KG1 (cell line): Measurements from ENCODE around the gene SPOCK1.

ENCODE experiments used
- DNase-seq: peaks from one replicate; lab custom pipeline; 2025; lab: John Stamatoyannopoulos, UW

The SPOCK1 gene

DNA sequence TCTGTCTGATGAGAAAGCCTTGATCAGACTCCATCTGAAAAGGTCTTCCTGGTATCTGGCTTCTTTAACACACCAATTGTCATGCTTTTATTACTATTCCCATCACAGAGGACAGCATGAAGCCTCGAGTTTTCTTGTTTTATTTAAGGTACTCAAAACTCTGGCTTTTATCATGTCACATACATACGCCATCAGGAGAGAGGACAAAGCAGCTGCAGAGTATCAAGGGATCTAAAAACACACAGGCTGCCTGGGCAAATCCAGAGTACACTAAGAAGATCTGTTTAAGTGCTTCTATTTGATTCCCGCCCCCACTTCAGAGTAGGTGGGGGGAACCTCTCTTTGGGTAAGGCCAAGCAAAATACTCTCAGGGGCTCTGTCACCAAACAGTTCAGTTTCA, 277.2 kb downstream of the SPOCK1 start:
- DNase-seq = no peak

DNA sequence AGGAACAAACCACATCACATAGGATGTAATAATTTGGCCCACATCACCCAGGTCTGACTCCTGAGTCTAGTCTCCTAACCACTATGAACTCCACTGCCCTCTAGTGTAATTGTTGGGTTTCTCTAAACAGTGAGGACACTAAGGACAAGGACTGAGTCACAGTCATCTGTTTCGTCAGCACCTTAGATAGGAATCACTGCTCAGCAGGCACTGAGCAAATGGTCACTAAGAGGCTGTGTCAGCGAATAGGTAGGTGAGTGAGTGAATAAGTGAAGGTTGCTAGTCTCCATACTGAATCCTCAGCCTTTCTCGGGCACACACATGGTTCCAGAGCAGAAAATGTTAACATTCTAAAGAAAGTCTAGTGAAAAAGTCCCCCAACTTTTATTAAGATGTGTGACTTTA, 278.6 kb downstream of the SPOCK1 start:
- DNase-seq = no peak

DNA sequence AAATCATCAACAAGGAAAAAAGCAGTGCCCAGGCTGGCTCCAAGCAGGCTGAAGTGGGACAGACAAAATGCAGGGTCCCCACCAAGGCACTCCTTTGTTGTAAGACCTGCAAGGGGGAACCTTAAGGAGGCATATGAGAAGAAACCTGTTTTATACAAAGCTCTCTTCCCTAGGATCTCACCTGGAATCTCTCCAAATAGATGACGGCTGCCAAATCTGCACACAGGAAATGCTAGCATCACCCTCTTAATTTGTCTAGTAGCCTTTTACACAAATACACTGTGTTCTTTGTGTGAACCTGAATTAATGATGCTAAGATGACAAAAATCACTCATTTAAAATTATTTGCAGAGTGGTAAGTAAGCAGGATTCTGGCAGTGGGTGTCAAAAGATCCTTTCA, 280.2 kb downstream of the SPOCK1 start:
- no peak for DNase-seq

DNA sequence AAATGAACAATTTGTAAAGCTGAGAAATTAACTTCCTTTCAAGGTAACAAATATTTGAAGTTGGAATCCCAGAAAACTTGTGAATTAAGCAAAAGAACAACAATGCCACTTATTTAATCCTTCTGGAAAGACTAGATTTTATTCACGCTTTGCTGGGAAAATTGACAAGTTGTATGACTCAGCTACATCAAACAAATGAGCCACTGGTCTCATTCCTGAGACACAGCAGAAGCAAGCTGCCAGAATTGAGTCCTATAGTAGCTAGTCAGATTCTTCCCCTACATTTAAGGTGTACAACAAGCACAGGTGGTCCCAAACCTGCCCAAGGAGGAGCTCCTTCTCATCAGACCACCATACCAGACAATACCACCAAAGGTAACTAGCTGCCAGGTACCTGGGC, 280.7 kb downstream of the SPOCK1 start:
- DNase-seq = no peak

DNA sequence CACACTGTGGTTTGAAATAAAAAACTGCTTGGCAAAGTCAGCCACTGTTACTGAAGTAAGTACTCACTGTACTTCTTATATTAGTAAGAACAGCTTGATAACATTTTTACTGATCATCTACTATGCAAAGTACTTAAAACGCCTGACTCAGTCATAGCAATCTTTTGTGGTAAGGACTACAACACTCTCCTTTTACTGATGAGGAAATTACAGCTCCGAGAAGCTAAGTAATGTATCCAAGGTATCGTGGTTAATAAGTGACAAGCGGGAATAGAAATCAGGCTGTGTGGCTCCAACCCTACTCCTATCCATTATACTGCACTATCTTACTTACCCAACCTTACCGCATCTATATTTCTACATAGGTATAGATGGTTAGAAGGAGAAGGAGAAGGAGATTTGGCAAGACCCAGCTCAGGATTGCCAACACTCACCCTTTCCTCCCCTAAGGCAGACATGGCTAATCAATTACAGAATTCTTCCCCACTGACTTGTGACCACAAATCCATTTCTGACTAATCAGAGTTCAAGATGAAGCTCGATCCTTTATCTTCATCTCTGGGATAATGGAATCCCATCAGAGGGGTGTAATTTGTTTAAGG, 281.4 kb downstream of the SPOCK1 start:
- no peak for DNase-seq

DNA sequence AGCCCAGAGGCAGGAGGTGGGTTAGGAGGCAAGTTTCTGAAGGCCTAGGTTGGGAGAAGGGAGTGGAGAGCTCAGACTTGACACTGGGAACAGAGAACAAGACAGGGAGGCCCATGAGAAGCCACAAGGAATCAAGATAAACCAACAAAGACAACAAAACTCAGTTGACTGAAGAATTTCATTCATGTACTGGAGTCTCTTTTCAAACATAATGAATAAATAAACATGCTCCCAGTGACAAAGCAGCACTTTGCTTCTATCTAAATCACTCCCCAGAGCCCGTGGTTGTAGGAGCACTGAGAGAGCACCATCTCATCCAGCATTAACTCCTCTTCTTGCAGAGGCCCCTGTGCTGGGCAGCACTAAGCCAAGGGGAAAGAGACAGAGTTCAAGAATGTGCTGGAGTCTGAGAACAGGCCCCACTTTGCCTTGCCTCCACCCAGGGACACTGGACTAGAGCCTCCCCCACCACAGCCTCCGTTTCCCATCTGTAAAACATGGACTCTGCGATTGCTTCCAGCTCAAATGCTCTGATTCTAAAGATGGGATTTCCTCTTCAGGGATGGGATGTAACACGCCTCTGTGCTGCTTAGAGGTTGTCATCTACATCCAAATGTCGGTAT, 282.0 kb downstream of the SPOCK1 start:
- DNase-seq = no peak

DNA sequence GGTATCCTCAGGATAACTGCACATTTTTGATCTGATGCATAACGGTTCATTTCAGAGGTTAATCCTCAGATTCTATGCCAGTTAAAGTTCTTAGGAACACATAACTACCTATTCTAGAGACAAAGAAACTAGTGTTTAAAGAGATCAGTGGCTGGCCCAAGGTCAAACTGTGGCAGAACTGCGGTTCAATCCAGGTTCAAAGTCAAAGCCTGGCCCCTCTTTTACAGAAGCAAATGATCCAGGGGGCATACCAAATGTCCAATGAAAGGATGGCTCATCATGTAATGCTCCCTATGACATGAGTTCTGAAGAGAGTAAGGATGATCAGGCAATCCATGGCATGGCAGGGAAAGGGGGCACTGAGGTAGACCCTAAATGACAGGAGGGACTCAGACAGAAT, 283.3 kb downstream of the SPOCK1 start:
- no peak for DNase-seq

DNA sequence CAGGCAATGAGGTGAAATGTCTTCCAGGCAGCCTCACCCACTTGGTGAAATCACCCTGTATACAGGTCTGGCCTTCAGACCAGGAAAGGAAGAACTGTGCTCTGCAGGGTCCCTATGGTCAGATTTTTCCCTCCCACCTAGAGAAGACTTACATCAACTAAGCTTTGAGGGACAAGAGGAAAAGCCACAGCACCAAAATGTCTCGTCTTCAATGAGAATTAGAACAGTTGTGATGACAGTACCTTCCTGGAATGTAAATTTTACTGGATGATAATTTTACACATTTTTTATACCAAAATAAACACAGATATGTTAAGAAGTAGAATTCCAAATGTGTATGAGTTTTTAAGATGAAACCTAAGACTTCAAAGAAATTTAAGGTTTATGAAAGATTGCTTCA, 283.9 kb downstream of the SPOCK1 start:
- no peak for DNase-seq

DNA sequence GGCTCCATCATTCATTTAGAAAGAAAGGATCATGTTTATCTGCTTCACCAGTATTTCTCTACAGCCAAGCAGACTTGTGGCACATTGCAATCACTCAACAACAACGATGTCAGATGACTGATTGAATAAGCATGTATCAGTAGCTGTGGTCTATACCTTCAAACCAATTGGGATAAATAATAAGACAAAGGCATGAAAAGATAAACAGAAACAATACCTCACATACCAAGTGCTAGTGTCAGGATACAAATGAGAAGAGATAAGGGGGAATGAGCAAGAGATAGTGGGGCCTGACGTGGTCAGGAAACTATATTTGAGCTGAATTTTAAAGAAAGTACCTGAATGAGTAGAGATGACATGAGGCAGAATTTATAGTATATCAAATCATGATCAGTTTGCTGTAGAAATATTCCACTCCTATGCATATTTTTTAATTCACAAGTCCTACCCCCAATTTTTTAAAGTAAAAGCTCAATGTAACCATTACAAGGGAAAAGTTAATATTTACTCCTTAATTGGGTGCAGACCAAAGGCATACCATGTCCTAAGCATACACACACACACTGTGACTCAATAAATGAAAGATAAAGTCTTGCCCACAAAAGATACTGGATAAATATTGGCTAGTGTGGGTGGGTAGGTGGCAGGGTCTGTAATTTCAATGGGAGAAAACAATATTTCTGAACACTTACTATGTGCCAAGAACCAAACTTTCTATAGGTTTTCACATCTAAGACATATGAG, 284.5 kb downstream of the SPOCK1 start:
- DNase-seq = no peak

DNA sequence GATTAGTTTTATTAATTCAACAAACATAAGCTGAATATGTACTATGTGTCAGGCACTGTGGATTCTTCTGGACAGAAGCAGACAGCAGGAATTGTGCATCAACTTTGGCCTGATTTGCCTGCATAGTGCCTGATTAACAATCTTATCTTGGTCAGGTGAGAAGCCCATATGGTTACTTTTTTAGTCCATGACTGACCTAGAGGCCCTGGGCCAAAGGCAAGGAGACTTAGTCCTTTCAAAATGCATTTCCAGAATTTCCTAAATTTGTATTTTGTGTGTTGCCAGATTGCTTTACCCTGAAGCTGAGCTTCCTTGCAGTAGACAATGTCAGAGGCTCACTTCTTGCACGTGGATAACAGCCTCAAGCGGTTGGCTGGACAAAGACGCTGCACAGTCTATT, 286.7 kb downstream of the SPOCK1 start:
- no peak for DNase-seq

DNA sequence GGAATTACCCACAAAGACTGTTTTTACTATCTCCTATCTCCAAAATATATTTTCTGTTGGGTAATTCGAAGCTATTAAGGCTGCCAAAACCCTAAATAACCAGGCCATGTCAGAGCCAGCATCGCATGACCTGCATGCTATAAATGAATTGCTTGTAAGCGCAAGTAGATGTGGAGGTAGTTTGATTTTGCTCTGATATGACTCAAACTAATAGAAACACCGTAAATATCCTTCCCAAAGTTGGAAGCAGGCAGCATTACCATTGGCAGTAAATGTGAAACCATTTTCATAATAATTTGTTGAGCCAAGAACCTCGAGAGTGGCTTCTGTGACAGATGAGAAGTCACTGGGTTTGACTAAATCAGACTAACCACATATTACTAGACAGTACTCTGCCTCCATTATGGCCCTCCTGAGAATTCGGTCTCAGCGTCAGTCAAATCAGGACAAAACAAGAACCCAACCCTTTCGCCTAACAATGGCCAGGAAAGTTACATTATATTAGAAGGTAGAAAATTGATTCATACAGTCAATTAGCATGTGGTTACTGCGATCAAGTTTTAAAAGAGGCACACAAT, 289.8 kb downstream of the SPOCK1 start:
- no peak for DNase-seq

DNA sequence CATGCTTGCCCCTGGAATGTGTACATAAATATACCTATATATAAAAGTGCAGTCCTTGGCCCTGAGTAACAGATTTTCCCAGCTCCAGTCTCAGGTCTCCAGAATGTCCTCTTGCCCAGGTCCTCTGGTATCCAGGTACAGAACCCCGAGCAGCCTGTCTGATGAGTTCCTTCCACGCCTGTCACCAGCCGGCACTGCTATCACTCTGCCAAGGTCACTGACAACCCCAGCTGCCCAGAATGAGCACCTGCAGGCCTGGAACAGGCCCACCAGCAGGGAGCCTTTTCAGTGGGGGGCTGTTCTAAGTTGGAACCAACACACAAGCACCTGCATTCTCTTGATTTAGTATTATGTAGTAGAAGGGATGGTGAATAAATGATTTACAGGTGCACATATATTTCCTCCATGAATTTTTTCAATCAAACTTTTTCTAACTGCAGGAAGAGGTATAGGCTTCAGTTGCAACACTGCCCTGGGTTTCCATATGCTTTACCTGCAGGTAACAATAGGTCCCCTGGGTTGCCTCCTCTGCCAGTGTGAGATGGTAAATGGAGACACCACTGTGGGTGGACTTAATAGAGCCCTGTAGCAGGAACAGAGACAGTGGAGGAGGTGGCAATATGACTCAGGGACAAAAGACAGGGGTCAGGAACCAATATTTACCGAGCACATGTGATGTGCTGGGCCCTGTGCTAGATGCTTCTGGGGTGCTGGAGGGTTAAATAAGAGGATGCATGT, 291.9 kb downstream of the SPOCK1 start:
- DNase-seq = no peak

DNA sequence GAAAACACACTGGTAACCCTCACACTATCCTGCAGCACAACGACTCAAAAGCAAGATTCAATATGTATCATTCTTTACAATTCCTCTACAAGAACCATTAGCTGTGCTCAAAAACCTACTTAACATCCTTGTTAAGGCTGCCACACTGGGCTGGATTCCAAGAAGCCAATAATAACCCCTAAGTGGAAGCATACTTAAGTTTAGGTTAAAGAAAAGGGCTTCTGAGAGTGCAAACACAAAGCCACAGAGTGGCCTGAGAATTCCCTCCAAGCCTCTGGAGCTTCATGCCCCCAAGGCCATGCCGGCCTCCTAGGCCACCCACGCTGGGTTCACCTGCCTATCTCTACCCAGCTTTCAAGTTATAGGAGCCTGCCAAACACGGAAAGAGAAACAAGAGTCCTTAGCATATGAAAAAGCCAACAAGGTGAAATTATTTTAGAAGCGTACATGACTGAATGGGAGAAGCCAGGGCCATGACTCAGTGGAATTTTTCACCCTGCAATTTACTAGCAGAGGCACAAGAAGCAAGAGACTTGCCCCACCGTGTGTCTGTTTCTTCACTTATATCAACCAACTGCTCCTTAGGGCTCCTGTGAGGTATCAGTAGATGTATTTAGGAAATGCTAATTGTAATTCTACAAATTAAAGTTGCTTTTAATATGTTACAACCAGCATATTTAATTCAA, 293.0 kb downstream of the SPOCK1 start:
- no peak for DNase-seq

DNA sequence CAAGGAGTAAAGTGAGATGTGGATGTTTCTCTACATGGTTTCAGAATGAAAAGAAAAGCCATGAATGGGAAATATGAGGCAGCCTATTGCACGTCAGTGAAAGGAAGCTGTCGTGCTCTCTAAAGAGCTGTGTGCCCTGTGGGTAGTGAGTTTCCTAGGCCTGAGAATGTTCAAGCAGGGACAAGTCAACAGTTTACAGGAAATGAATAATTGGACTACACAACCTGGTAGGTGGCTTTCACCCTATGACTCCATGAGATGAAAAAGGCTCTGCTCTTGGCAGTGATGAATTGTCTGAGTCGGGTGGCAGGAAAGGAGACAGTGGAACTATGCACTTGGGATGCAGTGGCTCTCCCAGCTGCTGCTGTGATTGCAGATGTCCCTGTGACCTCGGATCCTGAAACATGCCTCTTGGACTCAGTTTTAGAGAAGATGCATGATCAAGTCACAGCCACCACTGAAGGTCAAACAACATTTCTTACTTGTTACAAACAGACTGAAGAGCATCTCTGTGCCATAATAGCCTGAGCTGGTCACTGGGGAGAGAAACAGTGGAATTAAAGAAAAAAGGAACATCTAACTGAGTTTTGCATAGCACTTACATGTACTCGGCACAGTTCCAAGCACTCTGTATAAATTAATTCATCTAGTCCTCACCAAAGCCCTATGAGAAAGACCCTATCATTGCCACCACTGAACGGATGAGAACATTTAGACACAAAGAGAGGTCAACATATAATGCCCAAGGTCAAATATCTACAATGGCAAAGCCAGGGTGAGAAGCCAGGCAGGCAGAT, 293.7 kb downstream of the SPOCK1 start:
- DNase-seq = no peak

DNA sequence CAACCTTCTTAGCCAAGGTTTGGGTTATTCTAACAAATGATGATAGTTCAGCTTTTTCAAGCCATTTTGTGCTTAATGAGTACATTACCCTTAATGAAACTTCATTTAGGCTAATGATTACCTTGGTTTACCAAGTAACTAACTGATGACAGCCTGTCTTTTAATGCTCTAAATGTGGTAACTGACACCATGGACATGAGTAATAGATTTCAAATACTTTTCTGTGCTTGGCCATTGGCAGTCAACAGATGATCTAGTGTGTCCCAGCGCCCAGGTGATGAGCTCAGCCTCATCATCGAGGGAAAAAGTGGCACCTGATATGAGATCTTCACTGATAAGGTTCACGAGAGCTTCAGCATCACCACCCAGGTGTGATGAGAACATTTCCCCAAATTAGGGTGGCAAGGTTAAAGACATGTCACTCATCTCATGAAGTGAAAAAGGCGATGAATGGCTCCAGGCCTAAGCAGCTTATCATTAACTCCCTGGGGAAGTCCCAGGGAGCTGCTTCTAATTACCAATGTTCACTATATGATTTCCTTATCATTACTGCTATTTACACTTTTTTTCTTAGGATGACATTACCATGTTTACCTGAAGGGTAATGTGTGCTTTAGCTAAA, 296.0 kb downstream of the SPOCK1 start:
- no peak for DNase-seq

DNA sequence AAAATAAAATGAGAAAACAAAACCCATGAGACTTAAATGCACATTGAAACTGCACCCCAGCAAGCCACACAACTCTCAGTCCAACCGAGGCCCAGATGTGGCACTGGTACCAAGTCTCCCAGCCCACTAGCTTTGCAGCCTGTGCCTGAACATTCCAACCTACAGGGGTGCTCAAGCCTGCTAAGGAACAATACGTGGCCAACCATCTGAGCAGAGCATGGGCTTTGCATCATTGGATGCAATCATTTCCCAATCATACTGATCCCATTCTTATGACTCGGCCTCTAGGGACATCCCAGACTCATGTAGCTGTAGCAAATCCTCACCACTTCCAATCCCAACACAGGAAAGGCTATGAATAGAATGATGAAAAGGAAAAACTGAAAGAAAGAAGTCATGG, 297.2 kb downstream of the SPOCK1 start:
- DNase-seq = no peak

DNA sequence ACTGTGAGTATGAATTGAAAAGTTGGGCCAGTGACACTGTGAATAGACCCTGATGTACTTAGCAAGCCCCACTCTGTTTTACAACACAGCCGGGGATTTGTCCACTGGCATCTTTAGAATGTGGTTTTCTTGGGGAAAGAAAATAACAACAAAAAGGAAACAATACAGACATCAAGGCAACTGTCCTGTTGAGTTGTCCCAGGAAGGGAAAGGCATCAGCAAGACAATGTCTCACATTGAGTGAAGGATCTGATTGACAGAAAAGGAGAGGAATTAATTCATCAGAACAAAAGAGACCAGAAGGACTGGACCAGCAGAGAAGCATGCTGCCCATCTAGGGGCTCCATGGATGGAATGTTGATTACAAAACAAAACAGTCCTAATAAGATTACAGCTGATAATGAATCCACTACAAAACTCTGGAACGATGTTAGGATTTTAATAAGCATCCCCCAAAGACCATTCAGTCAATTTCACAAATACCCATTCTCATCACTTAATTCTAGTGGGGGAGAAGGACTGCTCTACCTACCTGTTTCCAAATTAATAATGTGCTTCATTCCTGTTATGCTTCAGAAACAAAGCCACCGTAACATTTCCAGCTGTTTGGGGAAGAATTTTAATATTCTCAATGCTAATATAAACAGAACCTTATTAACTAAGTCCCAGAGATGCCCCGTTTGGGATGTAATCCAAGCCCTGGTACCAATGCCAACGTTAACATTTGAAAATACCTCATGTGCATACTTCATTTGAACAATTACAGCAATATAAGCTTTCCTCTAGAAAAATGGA, 298.0 kb downstream of the SPOCK1 start:
- DNase-seq = no peak

DNA sequence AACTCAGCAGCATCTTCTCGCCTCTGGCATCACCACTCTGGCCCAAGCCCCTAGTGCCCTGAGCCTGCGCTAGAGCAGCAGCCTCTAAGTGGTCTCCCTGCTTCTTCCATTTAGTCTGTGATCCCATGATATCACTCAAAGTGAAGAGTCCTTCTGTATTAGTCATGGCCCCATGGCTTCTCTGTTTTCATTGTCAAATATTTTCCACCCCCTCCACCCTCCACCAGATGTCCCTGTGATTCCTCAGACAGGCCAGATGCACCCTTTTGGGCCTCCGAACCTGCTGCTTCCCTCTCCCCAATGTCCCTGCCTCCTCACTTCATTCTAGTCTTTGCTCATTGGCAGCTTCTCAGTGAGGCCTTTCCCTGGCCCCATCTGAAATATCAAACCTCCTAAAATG, 299.2 kb downstream of the SPOCK1 start:
- no peak for DNase-seq

DNA sequence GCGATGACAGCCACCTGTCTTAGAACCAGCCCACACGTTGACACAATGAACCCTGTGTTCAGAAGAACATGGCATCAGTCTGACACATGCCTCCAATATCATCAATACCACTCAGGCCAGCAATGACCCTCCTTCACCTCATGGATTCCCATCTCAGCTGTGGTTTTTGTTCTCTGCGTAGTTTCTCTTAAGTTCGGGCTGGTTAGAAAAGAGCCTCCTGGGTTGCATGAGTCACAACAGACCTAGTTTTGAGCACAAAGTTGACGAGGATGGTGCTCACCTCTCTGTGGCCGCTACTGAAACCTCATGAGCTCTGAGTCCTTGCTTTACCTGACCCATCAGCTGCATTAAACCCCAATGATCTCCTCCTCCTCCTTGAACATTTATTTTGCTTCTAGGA, 299.9 kb downstream of the SPOCK1 start:
- DNase-seq = no peak

DNA sequence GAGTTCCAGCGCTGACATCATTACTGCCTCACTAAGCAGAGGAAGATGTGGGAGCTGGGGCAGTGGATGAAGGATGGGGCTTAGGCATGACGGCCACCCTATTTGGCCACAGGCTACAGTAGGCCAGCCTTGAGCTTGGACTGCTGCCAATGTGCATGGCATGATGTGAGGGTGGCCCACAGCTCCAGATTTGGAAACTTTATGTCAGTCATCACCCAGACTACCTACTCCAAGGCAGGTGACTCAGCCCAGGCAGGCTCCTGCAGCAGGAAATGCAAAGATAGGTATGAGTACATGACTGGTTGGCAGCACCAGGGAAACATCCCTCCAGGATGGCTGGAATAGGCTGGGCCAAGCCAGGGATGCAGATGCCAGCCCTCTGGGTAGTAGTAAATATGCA, 303.6 kb downstream of the SPOCK1 start:
- DNase-seq = no peak
